ENCODE measurements around the gene PRR14. TPM values are rescaled to one million over a fixed set of nuclear protein-coding genes. Genes with fewer than 3 reads are reported as not detected.

Gene PRR14
- total and polyA plus RNA-seq, 10 of the 15 experiments (the other 5 are each of a cell fraction or from before 2014, with no cell fraction given): 2.5 to 66.8 (median 19.2) TPM

DNA sequence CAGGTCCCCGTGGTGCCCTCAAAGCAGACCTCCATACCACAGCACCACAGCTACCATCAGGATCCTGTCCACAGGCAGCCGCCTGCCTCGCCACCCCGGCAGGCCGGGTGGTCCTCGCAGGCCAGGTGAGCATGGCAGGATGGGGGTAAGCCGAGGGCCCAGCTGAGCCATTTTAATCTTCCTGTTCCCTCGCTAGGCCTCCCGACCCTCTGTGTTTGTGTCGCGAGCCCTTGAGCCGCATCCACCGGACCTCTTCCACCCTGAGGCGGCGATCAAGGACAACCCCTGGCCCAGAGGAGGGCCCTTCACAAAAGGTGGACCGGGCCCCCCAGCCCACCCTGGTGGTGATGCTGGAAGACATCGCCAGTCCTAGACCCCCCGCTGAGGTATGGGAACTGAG lies 2.0 kb downstream of the PRR14 start (continued):
- TF ChIP-seq, protein P1, sequence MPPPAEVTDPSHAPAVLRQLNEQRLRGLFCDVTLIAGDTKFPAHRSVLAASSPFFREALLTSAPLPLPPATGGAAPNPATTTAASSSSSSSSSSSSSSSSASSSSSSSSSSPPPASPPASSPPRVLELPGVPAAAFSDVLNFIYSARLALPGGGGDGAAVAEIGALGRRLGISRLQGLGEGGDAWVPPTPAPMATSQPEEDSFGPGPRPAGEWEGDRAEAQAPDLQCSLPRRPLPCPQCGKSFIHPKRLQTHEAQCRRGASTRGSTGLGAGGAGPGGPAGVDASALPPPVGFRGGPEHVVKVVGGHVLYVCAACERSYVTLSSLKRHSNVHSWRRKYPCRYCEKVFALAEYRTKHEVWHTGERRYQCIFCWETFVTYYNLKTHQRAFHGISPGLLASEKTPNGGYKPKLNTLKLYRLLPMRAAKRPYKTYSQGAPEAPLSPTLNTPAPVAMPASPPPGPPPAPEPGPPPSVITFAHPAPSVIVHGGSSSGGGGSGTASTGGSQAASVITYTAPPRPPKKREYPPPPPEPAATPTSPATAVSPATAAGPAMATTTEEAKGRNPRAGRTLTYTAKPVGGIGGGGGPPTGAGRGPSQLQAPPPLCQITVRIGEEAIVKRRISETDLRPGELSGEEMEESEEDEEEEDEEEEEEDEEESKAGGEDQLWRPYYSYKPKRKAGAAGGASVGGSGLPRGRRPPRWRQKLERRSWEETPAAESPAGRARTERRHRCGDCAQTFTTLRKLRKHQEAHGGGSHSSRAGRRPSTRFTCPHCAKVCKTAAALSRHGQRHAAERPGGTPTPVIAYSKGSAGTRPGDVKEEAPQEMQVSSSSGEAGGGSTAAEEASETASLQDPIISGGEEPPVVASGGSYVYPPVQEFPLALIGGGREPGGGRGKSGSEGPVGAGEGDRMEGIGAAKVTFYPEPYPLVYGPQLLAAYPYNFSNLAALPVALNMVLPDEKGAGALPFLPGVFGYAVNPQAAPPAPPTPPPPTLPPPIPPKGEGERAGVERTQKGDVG (CRISPR knock-in tag; IDR thresholded peaks at IDR 0.05): no peak
- TF ChIP-seq FOXK2 (IDR thresholded peaks at IDR 0.05) (no peak), MYC (IDR thresholded peaks at IDR 0.05; ENCODE audit: insufficient read depth, insufficient read length, insufficient replicate concordance, low read length, severe bottlenecking) (no peak), IRF4 (IDR thresholded peaks at IDR 0.05; ENCODE audit: low read depth, low read length) (no peak), SIN3A (IDR thresholded peaks at IDR 0.05; ENCODE audit: low read depth, low read length) (no peak), NRF1 (conservative IDR thresholded peaks at IDR 0.05; ENCODE audit: low read depth, low read length) (no peak), ZNF24 (IDR thresholded peaks at IDR 0.05) (no peak), IKZF1 (conservative IDR thresholded peaks at IDR 0.05) (no peak)
- TF ChIP-seq, protein P2, sequence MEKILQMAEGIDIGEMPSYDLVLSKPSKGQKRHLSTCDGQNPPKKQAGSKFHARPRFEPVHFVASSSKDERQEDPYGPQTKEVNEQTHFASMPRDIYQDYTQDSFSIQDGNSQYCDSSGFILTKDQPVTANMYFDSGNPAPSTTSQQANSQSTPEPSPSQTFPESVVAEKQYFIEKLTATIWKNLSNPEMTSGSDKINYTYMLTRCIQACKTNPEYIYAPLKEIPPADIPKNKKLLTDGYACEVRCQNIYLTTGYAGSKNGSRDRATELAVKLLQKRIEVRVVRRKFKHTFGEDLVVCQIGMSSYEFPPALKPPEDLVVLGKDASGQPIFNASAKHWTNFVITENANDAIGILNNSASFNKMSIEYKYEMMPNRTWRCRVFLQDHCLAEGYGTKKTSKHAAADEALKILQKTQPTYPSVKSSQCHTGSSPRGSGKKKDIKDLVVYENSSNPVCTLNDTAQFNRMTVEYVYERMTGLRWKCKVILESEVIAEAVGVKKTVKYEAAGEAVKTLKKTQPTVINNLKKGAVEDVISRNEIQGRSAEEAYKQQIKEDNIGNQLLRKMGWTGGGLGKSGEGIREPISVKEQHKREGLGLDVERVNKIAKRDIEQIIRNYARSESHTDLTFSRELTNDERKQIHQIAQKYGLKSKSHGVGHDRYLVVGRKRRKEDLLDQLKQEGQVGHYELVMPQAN (conservative IDR thresholded peaks at IDR 0.05): no peak
